Astrocyte (in vitro differentiated cells and primary cell): ENCODE results near the gene C4orf54. TPM values are rescaled to one million over a fixed set of nuclear protein-coding genes. Genes with fewer than 3 reads are reported as not detected.
A peak's percentile ranks its signal among the peaks of the same experiment; 100 is the strongest.

Experiments
- DNase-seq: peaks from one replicate; pipeline ENCODE4 v3.0.0-alpha.2; 2010; ENCODE audit warnings: low read depth
- FAIRE-seq: peaks from 2 replicates; lab custom pipeline; 2011; peaks lifted over from hg19 to GRCh38; lab: Jason Lieb, UNC
- H2AFZ ChIP-seq: 2 replicates; pipeline ENCODE4 v1.6.0; 2012; ENCODE audit warnings: low read depth, low read length, inconsistent platforms
- H3K27ac ChIP-seq: 2 replicates; pipeline ENCODE4 v1.5.1; 2011; ENCODE audit warnings: low read depth, low read length, inconsistent platforms
- H3K27me3 ChIP-seq: 2 replicates; pipeline ENCODE4 v1.6.0; 2011; ENCODE audit warnings: low read length, inconsistent platforms; ENCODE audit not compliant: insufficient read depth
- H3K36me3 ChIP-seq: 2 replicates; pipeline ENCODE4 v1.5.1; 2011; ENCODE audit warnings: low read length, inconsistent platforms; ENCODE audit not compliant: insufficient read depth
- H3K4me1 ChIP-seq: 2 replicates; pipeline ENCODE4 v1.5.1; 2011; ENCODE audit warnings: low read length, inconsistent platforms; ENCODE audit not compliant: insufficient read depth
- H3K4me2 ChIP-seq: 2 replicates; pipeline ENCODE4 v1.6.0; 2012; ENCODE audit warnings: low read length, inconsistent platforms
- H3K4me3 ChIP-seq: 2 replicates; pipeline ENCODE4 v1.5.1; 2011; ENCODE audit warnings: low read depth, mild to moderate bottlenecking, low read length, inconsistent platforms; ENCODE audit not compliant: insufficient read depth
- H3K79me2 ChIP-seq: 2 replicates; pipeline ENCODE4 v1.6.0; 2012; ENCODE audit warnings: mild to moderate bottlenecking, low read length, inconsistent platforms; ENCODE audit not compliant: insufficient read depth
- H3K9ac ChIP-seq: 2 replicates; pipeline ENCODE4 v1.6.0; 2012; ENCODE audit warnings: mild to moderate bottlenecking, low read length, inconsistent platforms
- H3K9me3 ChIP-seq: 2 replicates; pipeline ENCODE4 v1.5.1; 2012; ENCODE audit warnings: low read depth, mild to moderate bottlenecking, low read length, inconsistent platforms; ENCODE audit not compliant: insufficient read depth
- H4K20me1 ChIP-seq: 2 replicates; pipeline ENCODE4 v1.6.0; 2012; ENCODE audit warnings: low read length, inconsistent platforms; ENCODE audit not compliant: insufficient read depth
- H3K27ac Mint-ChIP-seq: one replicate; pipeline ENCODE4 v1.8.0; 2021; ENCODE audit warnings: mild to moderate bottlenecking, mixed read lengths; ENCODE audit not compliant: unreplicated experiment
- H3K27me3 Mint-ChIP-seq: one replicate; pipeline ENCODE4 v1.8.0; 2021; ENCODE audit warnings: low read depth, mixed read lengths; ENCODE audit not compliant: unreplicated experiment
- H3K36me3 Mint-ChIP-seq: one replicate; pipeline ENCODE4 v1.8.0; 2021; ENCODE audit warnings: low read depth, mixed read lengths; ENCODE audit not compliant: unreplicated experiment
- H3K4me1 Mint-ChIP-seq: one replicate; pipeline ENCODE4 v1.8.0; 2021; ENCODE audit warnings: low read depth, mixed read lengths; ENCODE audit not compliant: unreplicated experiment
- H3K4me3 Mint-ChIP-seq: one replicate; pipeline ENCODE4 v1.8.0; 2021; ENCODE audit warnings: mild to moderate bottlenecking, moderate library complexity, mixed read lengths; ENCODE audit not compliant: unreplicated experiment
- H3K9me3 Mint-ChIP-seq: one replicate; pipeline ENCODE4 v1.8.0; 2021; ENCODE audit warnings: mild to moderate bottlenecking, mixed read lengths; ENCODE audit not compliant: unreplicated experiment
- EZH2 ChIP-seq: IDR thresholded peaks from 2 replicates; pipeline ENCODE4 v1.6.1; 2012; ENCODE audit warnings: mild to moderate bottlenecking, low read length, inconsistent platforms; ENCODE audit not compliant: insufficient read depth
- total RNA-seq: library from RNA; stranded (reverse); gene quantifications from 2 replicates; pipeline ENCODE4 v1.2.1, GENCODE V29; 2021
- TF ChIP-seq, protein P1 (sequence below): IDR thresholded peaks from 2 replicates; pipeline ENCODE4 v1.5.1; 2011; ENCODE audit warnings: low read depth, mild to moderate bottlenecking, inconsistent platforms, low read length, moderate library complexity; ENCODE audit not compliant: insufficient read depth

The C4orf54 gene
- total RNA-seq, 1 donor from 2014 or later: not detected

DNA sequence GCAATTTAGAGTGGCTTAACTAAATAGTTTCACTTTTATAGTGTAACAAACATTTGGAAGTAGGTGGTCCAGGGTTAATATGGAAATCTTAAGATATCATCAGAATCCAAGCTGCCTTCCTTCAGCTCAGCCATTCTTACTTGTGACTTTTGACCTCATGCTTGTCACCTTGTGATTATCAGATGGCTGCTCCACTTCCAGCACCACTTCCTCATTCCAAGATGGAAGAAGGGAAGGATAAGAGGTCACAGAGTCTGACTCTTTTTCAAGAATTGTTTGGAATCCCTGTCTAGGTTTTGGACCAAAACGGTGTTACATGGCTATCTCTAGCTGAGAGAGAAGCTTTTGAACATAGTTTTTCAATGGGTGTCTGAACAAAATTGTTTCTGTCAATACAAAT, 43.1 kb downstream of the C4orf54 start:
- DNase-seq (no peak), FAIRE-seq (peak; percentile 9)
- Histone ChIP-seq H3K9ac (no peak overlapping the region), H3K27me3 (no peaks in the 10 kb centered on the region), H3K36me3 (no peaks in the 10 kb centered on the region), H3K79me2 (no peaks in the 10 kb centered on the region), H4K20me1 (no peaks in the 10 kb centered on the region), H3K4me2 (no peak overlapping the region), H2AFZ (no peak overlapping the region), H3K4me3 (no peak overlapping the region), H3K27ac (no peak overlapping the region), H3K9me3 (no peaks in the 10 kb centered on the region), H3K4me1 (no peaks in the 10 kb centered on the region)
- H3K9me3 Mint-ChIP-seq: no peaks in the 10 kb centered on the region
- peaks cover 2% of the 10 kb centered on the region for H3K4me1 Mint-ChIP-seq
- no peaks in the 10 kb centered on the region for H3K36me3 Mint-ChIP-seq
- no peak overlapping the region for H3K27ac Mint-ChIP-seq
- no peak for TF ChIP-seq EZH2
- TF ChIP-seq, protein P1, sequence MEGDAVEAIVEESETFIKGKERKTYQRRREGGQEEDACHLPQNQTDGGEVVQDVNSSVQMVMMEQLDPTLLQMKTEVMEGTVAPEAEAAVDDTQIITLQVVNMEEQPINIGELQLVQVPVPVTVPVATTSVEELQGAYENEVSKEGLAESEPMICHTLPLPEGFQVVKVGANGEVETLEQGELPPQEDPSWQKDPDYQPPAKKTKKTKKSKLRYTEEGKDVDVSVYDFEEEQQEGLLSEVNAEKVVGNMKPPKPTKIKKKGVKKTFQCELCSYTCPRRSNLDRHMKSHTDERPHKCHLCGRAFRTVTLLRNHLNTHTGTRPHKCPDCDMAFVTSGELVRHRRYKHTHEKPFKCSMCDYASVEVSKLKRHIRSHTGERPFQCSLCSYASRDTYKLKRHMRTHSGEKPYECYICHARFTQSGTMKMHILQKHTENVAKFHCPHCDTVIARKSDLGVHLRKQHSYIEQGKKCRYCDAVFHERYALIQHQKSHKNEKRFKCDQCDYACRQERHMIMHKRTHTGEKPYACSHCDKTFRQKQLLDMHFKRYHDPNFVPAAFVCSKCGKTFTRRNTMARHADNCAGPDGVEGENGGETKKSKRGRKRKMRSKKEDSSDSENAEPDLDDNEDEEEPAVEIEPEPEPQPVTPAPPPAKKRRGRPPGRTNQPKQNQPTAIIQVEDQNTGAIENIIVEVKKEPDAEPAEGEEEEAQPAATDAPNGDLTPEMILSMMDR: no peak
- no peak overlapping the region for H3K4me3 Mint-ChIP-seq
- peaks cover under 1% of the 10 kb centered on the region for H3K27me3 Mint-ChIP-seq

DNA sequence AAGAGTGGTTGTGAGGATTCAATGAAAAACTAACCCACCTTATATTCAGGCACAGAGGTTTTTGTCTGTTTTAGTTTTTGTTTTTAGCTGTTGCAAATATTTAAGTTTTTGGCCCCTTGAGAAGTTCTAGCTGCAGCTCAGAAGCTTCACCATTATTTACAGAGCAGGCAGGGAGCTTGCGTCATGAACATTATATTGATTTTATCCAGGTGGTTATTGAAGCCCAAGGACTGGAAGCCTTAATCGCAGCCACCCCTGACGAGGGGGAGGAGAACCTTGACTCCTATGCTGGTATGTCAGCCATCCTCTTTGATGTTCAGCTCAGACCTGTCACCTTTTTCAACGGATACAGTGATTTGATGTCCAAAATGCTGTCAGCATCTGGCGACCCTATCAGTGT, 44.9 kb downstream of the C4orf54 start:
- no peak for DNase-seq
- Histone ChIP-seq H3K79me2 (no peaks in the 10 kb centered on the region), H3K4me2 (no peak overlapping the region), H3K27ac (no peak overlapping the region), H3K4me3 (no peak overlapping the region), H3K4me1 (no peaks in the 10 kb centered on the region), H3K9ac (no peak overlapping the region), H3K9me3 (no peaks in the 10 kb centered on the region), H2AFZ (no peak overlapping the region), H3K36me3 (no peaks in the 10 kb centered on the region), H4K20me1 (no peaks in the 10 kb centered on the region), H3K27me3 (no peaks in the 10 kb centered on the region)
- Mint-ChIP-seq H3K4me3 (no peak overlapping the region), H3K27me3 (peaks cover 2% of the 10 kb centered on the region), H3K4me1 (peaks cover 2% of the 10 kb centered on the region), H3K27ac (no peak overlapping the region), H3K36me3 (no peaks in the 10 kb centered on the region), H3K9me3 (no peaks in the 10 kb centered on the region)
- TF ChIP-seq, protein P1: no peak
- no peak for TF ChIP-seq EZH2
- FAIRE-seq: no peak

DNA sequence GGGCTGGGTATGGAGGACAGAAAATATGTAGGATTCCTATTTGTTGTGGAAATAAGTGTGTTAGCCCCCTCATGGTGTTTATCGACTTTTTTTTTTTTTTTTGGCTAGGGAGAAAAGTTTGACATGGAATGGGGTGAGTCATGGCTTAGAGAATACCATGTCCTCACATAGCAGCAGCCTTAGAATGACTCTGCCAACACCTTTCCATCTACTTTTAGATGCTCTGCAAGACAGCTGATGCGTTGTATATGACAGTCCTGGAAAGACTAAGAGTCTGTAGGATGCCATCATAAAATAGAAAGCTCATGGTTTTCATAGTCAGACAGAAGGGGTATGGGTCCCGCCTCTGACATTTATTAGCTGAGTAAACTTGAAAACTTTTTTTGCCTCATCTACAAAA, 45.3 kb downstream of the C4orf54 start:
- no peaks in the 10 kb centered on the region for H3K9me3 Mint-ChIP-seq
- TF ChIP-seq, protein P1: no peak
- TF ChIP-seq EZH2: no peak
- H3K27me3 Mint-ChIP-seq: peaks cover 2% of the 10 kb centered on the region

More for the DNA sequence above, 45.3 kb downstream of the C4orf54 start:
- H3K4me3 ChIP-seq: no peak overlapping the region
- no peak for FAIRE-seq
- H2AFZ ChIP-seq: no peak overlapping the region
- no peak overlapping the region for H3K27ac Mint-ChIP-seq
- H3K27me3 ChIP-seq: no peaks in the 10 kb centered on the region
- no peak overlapping the region for H3K9ac ChIP-seq
- no peaks in the 10 kb centered on the region for H3K9me3 ChIP-seq
- H3K4me3 Mint-ChIP-seq: no peak overlapping the region
- H3K36me3 Mint-ChIP-seq: no peaks in the 10 kb centered on the region
- H3K27ac ChIP-seq: no peak overlapping the region
- no peaks in the 10 kb centered on the region for H3K4me1 ChIP-seq
- no peaks in the 10 kb centered on the region for H3K79me2 ChIP-seq
- H3K36me3 ChIP-seq: no peaks in the 10 kb centered on the region
- no peak for DNase-seq
- no peak overlapping the region for H3K4me2 ChIP-seq
- H4K20me1 ChIP-seq: no peaks in the 10 kb centered on the region
- H3K4me1 Mint-ChIP-seq: peaks cover 2% of the 10 kb centered on the region
